HG03565 (cell line): ENCODE measurements around the gene LRRC7.

Experiments
- ATAC-seq: cut with Tn5 transposase; IDR thresholded peaks from one replicate; pipeline ENCODE4 v1.9.1; 2021; ENCODE audit warnings: mild to moderate bottlenecking, moderate library complexity; ENCODE audit not compliant: unreplicated experiment

The LRRC7 gene

GRCh38 chr1:69567652-69568420 lies at the start of gene LRRC7:
Gene LRRC7 (plus strand): TSS chr1:69567922. CDS start chr1:69568640, 718 bp downstream.
- no peak for ATAC-seq

- no peak for ATAC-seq
Observed at GRCh38 chr1:69519006-69519405, 48.7 kb upstream of the LRRC7 start.

- ATAC-seq: no peak
Observed at GRCh38 chr1:69520326-69520725, 47.4 kb upstream of the LRRC7 start.

- no peak for ATAC-seq
Observed at GRCh38 chr1:69523032-69523431, 44.7 kb upstream of the LRRC7 start.

GRCh38 chr1:69523461-69523860 lies 44.3 kb upstream of the LRRC7 start:
- no peak for ATAC-seq

GRCh38 chr1:69524015-69524414 lies 43.7 kb upstream of the LRRC7 start:
- no peak for ATAC-seq

- ATAC-seq: no peak
Observed at GRCh38 chr1:69527273-69527672, 40.4 kb upstream of the LRRC7 start.

GRCh38 chr1:69528376-69528775 lies 39.3 kb upstream of the LRRC7 start:
- no peak for ATAC-seq

- ATAC-seq: no peak
Observed at GRCh38 chr1:69533343-69533742, 34.4 kb upstream of the LRRC7 start.

GRCh38 chr1:69534829-69535228 lies 32.9 kb upstream of the LRRC7 start:
- no peak for ATAC-seq

- ATAC-seq: no peak
Observed at GRCh38 chr1:69535490-69535889, 32.2 kb upstream of the LRRC7 start.

- no peak for ATAC-seq
Observed at GRCh38 chr1:69540052-69540451, 27.7 kb upstream of the LRRC7 start.

GRCh38 chr1:69551476-69552324 lies 16.0 kb upstream of the LRRC7 start:
- no peak for ATAC-seq

GRCh38 chr1:69553726-69554125 lies 14.0 kb upstream of the LRRC7 start:
- no peak for ATAC-seq

- ATAC-seq: no peak
Observed at GRCh38 chr1:69568421-69569174, 876 bp downstream of the LRRC7 start.

GRCh38 chr1:69569175-69569541 lies 1.4 kb downstream of the LRRC7 start:
- ATAC-seq: no peak

- no peak for ATAC-seq
Observed at GRCh38 chr1:69569576-69570328, 2.0 kb downstream of the LRRC7 start.

GRCh38 chr1:69570356-69570755 lies 2.6 kb downstream of the LRRC7 start:
- ATAC-seq: no peak

- ATAC-seq: no peak
Observed at GRCh38 chr1:69572921-69573320, 5.2 kb downstream of the LRRC7 start.

- no peak for ATAC-seq
Observed at GRCh38 chr1:69573911-69574310, 6.2 kb downstream of the LRRC7 start.

- ATAC-seq: no peak
Observed at GRCh38 chr1:69585666-69586065, 17.9 kb downstream of the LRRC7 start.
